IPS-11a (cell line): Measurements from ENCODE around the gene MRPS22.
"Not testable (repeated sequence)": the region's sequence is repeated elsewhere in the genome, so short reads cannot be mapped to it uniquely, and the experiment has no call there.

Source experiments
- H3K4me3 ChIP-seq: one replicate; pipeline ENCODE4 v1.5.1; 2013; ENCODE audit warnings: low read depth, low read length, control low read depth

The MRPS22 gene

GRCh38 chr3:139334675-139335074 lies 9.1 kb upstream of the MRPS22 start:
- H3K4me3 ChIP-seq: not testable (repeated sequence)

DNA sequence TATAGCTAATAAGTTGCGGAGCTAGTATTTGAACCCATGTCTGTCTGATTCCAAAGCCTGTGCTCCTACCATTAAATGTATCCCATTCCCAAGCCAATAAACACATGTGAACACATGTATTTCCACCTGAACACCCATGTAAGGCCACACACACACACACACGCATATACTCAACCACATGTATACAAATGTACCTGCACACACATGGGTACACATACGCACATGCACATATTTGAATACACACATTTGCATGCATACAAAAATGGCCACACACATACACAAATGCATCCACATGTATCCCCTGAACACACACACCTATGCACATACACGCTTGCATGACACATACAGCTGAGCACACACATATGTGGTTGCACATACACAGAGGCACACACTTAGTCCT lies 5.4 kb upstream of the MRPS22 start:
- no peak overlapping the region for H3K4me3 ChIP-seq

- no peak overlapping the region for H3K4me3 ChIP-seq
Measured at GRCh38 chr3:139339219-139339906, 4.5 kb upstream of the MRPS22 start.

GRCh38 chr3:139340784-139341183 lies 3.0 kb upstream of the MRPS22 start:
- H3K4me3 ChIP-seq: no peak overlapping the region

GRCh38 chr3:139342054-139342453 lies 1.8 kb upstream of the MRPS22 start:
- H3K4me3 ChIP-seq: no peak overlapping the region

DNA sequence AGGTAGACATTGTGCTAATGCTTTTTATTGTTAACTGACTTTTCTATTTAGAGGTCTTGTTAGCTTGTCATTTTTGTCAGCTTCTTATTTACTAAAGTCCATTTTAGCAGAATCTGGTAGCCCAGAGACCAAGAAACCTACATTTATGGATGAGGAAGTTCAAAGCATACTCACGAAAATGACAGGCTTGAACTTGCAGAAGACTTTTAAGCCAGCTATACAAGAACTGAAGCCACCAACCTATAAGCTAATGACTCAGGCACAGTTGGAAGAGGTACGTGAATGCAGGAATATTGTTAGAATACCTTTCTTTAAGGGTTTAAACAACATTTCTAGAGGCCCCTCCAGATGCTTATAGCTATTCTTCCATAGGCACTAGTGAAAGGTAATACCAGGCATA lies 3.0 kb downstream of the MRPS22 start:
- no peak overlapping the region for H3K4me3 ChIP-seq

DNA sequence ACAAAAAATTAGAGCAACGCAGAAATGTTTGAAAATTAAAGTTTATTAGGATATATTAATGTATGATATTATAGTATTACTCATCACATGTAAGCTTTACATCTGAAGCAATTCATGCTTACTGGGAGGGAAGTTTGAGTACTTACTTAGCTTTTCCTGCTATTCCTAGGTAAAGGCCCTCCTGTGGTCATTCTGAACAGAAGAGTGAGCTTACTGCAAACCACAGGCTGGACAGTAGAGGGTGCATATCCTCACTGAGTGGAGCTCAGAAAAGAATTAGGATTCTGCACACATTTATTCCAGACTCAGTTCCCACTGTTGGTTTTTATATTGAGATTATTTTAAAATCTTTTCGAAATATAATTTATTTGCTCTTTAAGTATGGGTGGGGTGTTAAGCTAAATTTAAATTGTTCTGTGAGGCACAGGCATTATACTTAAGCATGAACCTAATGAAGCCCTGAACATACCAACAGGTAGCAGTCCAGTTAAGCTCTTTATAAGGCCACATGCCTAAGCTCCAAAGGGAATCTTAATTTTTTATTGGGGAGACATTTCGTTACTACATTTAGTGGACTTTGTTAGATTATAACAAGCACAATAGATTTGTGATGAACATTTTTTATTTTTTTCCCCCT lies 10.2 kb downstream of the MRPS22 start:
- H3K4me3 ChIP-seq: no peak overlapping the region

- no peak overlapping the region for H3K4me3 ChIP-seq
Measured at GRCh38 chr3:139354661-139355060, 10.8 kb downstream of the MRPS22 start.

- no peak overlapping the region for H3K4me3 ChIP-seq
Measured at GRCh38 chr3:139355476-139355875, 11.7 kb downstream of the MRPS22 start.

DNA sequence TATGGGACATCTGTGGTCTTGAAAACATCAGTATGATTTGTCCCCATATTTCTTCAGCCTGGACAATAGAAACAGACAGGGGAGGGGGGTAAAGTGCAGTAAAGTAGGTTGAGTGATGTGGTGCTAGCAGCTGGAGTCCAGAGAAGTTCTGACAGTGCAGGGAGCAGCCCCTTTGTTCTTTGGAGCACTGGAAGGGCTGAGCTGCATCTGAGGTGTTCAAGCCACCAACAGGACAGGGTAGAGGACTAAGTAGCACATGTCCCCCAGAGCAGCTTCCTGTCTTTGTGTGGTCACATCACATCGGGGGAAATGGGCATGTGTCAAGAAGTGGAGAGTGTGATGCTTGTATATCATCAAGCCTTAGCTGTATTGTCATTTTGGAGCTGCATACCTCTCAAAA lies 12.1 kb downstream of the MRPS22 start:
- H3K4me3 ChIP-seq: no peak overlapping the region

GRCh38 chr3:139357899-139358298 lies 14.1 kb downstream of the MRPS22 start:
- H3K4me3 ChIP-seq: no peak overlapping the region

- H3K4me3 ChIP-seq: no peak overlapping the region
Measured at GRCh38 chr3:139358841-139359562, 15.2 kb downstream of the MRPS22 start.

DNA sequence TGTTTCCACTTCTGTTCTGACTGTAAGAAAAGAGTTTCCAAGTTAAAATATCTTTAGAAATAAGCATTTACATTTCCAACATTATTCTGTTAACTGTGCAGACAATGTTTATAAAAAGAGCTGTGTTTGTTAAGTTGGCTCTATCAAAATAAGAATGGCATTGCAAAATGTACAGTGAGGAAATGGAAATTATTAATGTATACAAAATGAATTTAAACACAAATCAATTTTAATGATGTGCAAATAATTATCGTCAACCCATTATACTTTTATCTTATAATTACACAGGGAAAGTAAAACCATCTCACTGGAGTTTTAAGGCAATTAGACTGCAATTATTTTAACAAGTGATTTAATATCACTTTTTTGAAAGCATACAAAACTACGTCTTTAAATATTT lies 17.5 kb downstream of the MRPS22 start:
- H3K4me3 ChIP-seq: no peak overlapping the region

DNA sequence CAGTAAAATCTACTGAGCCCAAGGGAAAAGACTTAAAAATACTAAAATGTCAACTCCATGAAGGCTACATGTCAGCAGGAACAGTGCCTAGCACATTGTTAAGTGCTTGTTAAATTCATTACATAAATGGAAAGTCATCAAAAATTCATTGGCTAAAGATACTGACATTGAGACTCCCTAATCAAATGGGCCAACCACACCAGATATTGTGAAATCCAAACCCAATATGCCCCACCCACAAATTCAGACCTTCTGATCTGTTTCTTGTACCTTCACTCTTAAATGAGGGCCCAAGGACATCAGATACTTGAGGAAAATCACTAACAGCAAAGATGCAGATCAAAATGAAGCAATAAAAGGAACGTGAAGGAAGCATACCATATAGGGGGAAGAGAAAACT lies 20.7 kb downstream of the MRPS22 start:
- H3K4me3 ChIP-seq: no peak overlapping the region

DNA sequence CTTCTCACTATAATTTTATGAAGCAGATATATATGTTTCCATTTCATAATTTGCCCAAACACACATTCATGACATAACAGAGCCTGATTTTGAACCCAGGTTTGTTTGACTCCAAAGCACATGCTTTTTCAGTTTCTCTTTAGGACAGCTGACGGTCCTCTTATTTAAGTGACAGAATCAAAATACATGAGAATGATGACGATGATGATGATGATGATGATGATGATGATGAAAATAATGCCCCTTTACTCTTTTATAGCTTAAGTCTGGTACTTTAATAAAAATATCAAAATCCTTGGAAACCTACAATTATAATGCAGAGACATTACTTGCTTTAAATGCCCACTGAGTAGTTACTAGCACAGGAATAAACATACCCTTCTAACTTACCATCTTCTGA lies 30.3 kb downstream of the MRPS22 start:
- no peak overlapping the region for H3K4me3 ChIP-seq

DNA sequence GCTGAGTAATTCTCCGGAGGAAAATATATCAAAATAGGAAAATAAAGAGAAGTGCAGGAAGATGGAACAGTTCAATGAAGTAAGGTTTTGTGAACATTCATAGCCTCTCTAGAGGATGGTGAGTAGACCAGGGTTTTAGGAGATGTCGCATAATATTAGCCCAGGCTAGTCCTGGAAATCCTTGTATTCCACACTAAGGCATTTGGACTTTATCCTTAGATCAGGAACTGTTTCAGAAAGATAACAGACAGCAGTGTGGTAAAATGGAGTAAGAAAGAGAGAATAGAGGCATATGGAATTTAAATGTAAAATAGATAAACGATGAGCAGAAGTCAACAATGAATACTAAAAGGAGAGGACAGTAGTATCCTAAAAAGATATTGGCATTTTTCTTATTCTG lies 33.6 kb downstream of the MRPS22 start:
- no peak overlapping the region for H3K4me3 ChIP-seq

DNA sequence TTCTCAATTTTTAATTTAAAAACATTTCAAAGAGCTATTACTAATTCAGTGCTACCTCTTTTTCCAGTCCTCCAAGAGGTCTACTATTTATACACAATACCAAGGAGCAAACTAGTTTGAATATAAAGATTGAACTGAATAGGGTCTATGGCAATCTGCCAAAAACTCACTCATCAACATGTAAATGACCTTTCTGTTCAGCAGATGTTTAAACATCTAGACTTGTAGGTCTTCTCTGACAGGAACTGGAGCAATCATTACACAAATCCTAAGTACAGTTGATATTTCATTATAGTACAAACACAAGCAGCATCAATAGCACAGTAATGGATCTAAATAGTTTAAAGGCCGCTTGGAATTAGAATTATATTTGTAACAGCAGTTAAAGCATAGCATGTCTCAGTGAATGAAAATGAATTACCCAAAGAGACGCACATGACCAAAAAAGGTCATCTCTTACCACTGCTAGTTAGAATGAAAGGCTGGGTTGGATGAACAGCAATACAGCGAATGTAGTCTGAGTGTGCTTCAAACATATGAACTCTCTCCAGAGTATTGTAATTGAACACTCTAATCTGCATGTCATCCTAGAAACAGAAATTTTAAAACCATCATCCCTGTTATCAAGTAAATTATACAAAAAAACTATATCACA lies 34.9 kb downstream of the MRPS22 start:
- H3K4me3 ChIP-seq: no peak overlapping the region

GRCh38 chr3:139380575-139380974 lies 36.8 kb downstream of the MRPS22 start:
- H3K4me3 ChIP-seq: no peak overlapping the region

- not testable (repeated sequence) for H3K4me3 ChIP-seq
Measured at GRCh38 chr3:139382291-139382690, 38.5 kb downstream of the MRPS22 start.

DNA sequence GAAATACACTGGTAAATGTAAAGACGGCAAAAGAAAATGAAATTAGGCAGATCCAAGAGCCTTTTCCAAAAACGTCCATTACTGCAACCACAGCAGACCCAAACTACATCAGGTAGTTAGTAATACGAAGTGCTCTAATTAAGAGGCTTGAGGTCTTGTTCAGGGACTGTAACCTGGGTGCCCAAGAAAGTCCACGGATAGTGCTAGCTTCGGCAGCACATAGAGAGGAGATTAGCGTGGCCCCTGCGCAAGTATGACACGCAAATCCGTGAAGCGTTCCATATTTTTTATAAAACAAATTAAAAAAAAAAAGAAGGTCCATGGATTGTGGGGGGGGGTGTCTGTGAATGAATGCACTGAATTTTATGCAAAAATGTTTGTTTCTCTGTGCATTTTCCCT lies 44.3 kb downstream of the MRPS22 start:
- no peak overlapping the region for H3K4me3 ChIP-seq

DNA sequence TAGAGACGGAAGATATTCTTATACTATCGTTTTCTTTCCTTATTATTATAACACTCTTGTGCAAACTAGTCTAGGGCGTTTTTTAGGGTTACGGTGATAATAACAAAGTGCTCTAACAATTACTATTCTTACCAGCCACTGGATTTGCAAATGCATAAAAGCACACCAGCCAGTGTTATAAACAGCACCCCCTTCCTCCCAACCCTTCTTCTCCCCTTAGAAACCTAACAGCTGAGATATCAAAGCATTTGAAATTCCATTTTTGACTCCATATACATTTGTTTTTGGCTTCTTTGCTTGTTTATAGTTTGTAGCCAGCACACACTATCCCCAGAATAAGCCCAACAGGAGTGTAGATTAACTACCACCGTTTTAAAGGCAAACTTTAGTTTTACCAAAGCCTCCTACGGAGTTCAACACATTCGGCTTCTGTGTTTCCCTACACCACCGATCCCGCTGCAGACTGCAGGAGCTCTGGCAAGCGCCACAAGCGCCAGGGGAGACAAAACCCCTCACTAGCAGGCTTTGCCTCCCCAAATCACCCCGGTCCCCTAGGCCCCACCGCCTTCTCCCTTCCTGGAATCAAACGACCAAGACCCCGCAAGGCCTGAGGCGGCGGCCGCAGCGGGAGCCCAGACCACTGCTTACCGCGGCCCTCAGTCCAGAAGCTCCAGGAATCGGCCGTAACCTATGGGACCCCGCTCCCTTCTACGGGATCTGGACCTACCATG lies 45.2 kb downstream of the MRPS22 start:
- H3K4me3 ChIP-seq: peak overlapping the region; percentile 94
